ENCODE data around the gene ZNF682. TPM values are rescaled to one million over a fixed set of nuclear protein-coding genes. Genes with fewer than 3 reads are reported as not detected.

Gene ZNF682
- total and polyA plus RNA-seq, 2 experiments from 2014 or later = 25.1 to 45.1 TPM

DNA sequence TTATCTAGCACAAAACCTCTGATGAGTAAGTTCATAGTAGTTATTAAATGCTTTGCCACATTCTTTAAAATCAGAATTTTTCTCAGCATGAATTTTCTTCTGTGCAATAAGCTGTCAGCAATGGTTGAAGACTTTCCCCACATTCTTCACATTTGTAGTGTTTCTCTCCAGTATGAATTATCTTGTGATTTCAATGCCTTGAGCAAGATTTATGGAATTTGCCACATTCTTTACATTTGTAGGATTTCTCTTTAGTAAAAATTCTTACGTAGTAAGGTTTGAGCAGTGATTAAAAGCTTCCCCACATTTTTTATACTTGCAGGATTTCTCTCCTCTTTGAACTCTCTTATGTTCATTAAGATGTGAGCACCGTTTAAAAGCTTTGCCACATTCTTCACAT is 33.6 kb downstream of the ZNF682 start:
- Histone ChIP-seq H3K27ac (ENCODE audit: low read depth) (no peak overlapping the region), H3K4me2 (no peak overlapping the region), H3K4me1 (ENCODE audit: insufficient read depth) (no peaks in the 10 kb centered on the region), H3K79me2 (replicated peaks; ENCODE audit: insufficient read depth) (no peaks in the 10 kb centered on the region), H4K20me1 (replicated peaks; ENCODE audit: insufficient read depth) (no peaks in the 10 kb centered on the region), H2AFZ (no peak overlapping the region), H3K9me2 (ENCODE audit: insufficient read depth) (0 out of 2 replicates have a peak, but pooled peaks cover 5% of the 10 kb centered on the region), H3K36me3 (ENCODE audit: insufficient read depth) (peaks cover 60% of the 10 kb centered on the region), H3K4me3 (no peak overlapping the region), H3F3A (replicated peaks; ENCODE audit: low read depth) (0 out of 2 replicates have a peak, but pooled peaks cover 7% of the 10 kb centered on the region), H3K27me3 (ENCODE audit: insufficient read depth) (no peaks in the 10 kb centered on the region)
- Mint-ChIP-seq H3K4me1 (no peaks in the 10 kb centered on the region; the same call in 2 of the 3 replicates), H3K27ac (no peak overlapping the region), H3K4me3 (no peak overlapping the region), H3K9me3 (peaks cover 86% of the 10 kb centered on the region), H3K36me3 (ENCODE audit: low read depth) (peaks cover 93% of the 10 kb centered on the region), H3K27me3 (ENCODE audit: insufficient read depth, low read depth, poor library complexity) (peaks cover 2% of the 10 kb centered on the region)
- TF ChIP-seq, protein P1, sequence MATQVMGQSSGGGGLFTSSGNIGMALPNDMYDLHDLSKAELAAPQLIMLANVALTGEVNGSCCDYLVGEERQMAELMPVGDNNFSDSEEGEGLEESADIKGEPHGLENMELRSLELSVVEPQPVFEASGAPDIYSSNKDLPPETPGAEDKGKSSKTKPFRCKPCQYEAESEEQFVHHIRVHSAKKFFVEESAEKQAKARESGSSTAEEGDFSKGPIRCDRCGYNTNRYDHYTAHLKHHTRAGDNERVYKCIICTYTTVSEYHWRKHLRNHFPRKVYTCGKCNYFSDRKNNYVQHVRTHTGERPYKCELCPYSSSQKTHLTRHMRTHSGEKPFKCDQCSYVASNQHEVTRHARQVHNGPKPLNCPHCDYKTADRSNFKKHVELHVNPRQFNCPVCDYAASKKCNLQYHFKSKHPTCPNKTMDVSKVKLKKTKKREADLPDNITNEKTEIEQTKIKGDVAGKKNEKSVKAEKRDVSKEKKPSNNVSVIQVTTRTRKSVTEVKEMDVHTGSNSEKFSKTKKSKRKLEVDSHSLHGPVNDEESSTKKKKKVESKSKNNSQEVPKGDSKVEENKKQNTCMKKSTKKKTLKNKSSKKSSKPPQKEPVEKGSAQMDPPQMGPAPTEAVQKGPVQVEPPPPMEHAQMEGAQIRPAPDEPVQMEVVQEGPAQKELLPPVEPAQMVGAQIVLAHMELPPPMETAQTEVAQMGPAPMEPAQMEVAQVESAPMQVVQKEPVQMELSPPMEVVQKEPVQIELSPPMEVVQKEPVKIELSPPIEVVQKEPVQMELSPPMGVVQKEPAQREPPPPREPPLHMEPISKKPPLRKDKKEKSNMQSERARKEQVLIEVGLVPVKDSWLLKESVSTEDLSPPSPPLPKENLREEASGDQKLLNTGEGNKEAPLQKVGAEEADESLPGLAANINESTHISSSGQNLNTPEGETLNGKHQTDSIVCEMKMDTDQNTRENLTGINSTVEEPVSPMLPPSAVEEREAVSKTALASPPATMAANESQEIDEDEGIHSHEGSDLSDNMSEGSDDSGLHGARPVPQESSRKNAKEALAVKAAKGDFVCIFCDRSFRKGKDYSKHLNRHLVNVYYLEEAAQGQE (IDR thresholded peaks at IDR 0.05; ENCODE audit: unreplicated experiment) = no peak
- TF ChIP-seq EZH2 (IDR thresholded peaks at IDR 0.05; ENCODE audit: low read depth, unreplicated experiment) (no peak), ZNF331 (CRISPR knock-in tag; IDR thresholded peaks at IDR 0.05; ENCODE audit: low read depth) (no peak)
- ATAC-seq (no peak), DNase-seq (ENCODE audit: low spot score) (no peak)

DNA sequence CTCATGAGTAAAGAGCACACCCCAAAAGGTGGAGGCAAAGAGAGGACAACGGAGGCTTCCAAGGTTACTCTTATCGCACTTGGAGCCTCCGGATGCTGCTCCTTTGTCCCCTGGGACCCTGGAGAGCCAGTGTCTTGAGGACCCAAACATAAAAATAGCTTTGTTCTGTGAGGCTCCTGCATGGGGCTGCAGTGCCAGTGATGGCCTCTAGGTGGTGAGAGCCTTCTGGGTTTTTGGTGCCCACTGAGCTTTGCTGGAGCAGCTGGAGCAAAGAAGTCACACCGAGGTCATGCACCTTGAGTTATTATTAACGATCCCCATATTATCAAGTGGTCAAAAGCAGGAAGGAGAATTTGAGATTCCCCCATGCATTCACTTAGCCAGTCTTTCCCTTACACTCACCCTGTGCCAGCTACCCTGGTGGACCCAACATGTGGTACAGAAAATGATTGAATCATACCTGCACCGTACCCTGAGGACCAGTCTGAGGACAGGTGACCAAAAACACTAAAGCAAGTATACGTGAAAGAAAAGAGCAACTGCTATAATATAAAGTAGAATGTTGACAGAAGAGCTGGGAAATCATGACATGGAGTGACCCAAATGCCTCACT is 41.5 kb downstream of the ZNF682 start:
- Histone ChIP-seq H3K36me3 (ENCODE audit: insufficient read depth) (0 out of 2 replicates have a peak, but pooled peaks cover 3% of the 10 kb centered on the region), H3K4me3 (no peak overlapping the region), H3K27ac (ENCODE audit: low read depth) (no peak overlapping the region), H3F3A (replicated peaks; ENCODE audit: low read depth) (peaks cover 11% of the 10 kb centered on the region; the same call in 1 of the 2 replicates), H3K9me2 (ENCODE audit: insufficient read depth) (peaks cover 16% of the 10 kb centered on the region; the same call in 1 of the 2 replicates), H3K4me1 (ENCODE audit: insufficient read depth) (no peaks in the 10 kb centered on the region; the same call in 1 of the 2 replicates), H3K4me2 (no peak overlapping the region), H4K20me1 (replicated peaks; ENCODE audit: insufficient read depth) (no peaks in the 10 kb centered on the region), H3K79me2 (replicated peaks; ENCODE audit: insufficient read depth) (no peaks in the 10 kb centered on the region), H3K27me3 (ENCODE audit: insufficient read depth) (no peaks in the 10 kb centered on the region), H2AFZ (peak overlapping the region; percentile 19; the same call in 1 of the 2 replicates)
- TF ChIP-seq, protein P2, sequence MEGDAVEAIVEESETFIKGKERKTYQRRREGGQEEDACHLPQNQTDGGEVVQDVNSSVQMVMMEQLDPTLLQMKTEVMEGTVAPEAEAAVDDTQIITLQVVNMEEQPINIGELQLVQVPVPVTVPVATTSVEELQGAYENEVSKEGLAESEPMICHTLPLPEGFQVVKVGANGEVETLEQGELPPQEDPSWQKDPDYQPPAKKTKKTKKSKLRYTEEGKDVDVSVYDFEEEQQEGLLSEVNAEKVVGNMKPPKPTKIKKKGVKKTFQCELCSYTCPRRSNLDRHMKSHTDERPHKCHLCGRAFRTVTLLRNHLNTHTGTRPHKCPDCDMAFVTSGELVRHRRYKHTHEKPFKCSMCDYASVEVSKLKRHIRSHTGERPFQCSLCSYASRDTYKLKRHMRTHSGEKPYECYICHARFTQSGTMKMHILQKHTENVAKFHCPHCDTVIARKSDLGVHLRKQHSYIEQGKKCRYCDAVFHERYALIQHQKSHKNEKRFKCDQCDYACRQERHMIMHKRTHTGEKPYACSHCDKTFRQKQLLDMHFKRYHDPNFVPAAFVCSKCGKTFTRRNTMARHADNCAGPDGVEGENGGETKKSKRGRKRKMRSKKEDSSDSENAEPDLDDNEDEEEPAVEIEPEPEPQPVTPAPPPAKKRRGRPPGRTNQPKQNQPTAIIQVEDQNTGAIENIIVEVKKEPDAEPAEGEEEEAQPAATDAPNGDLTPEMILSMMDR (conservative IDR thresholded peaks at IDR 0.05; ENCODE audit: low read depth in 2 of 2) = peak; percentile 90 to 91
- TF ChIP-seq, protein P1 (IDR thresholded peaks at IDR 0.05; ENCODE audit: unreplicated experiment) = no peak
- H3K9me3 Mint-ChIP-seq = peaks cover 24% of the 10 kb centered on the region
- DNase-seq (ENCODE audit: low spot score) (peak; percentile 81), ATAC-seq (peak; percentile 91)
- peaks cover 4% of the 10 kb centered on the region for H3K27me3 Mint-ChIP-seq (ENCODE audit: insufficient read depth, low read depth, poor library complexity)
- H3K27ac Mint-ChIP-seq = no peak overlapping the region
- no peaks in the 10 kb centered on the region for H3K4me1 Mint-ChIP-seq
- H3K4me3 Mint-ChIP-seq = no peak overlapping the region
- peaks cover 21% of the 10 kb centered on the region for H3K36me3 Mint-ChIP-seq (ENCODE audit: low read depth)
